Fibroblast of skin of right biceps (primary cell): ENCODE results near the gene IMPA2.
"Not testable (repeated sequence)": the region's sequence is repeated elsewhere in the genome, so short reads cannot be mapped to it uniquely, and the experiment has no call there.

Experiments
- DNase-seq: peaks from one replicate; pipeline ENCODE4 v3.0.0-alpha.2; 2013

IMPA2 gene

GRCh38 chr18:11981192-11981542, at the start of gene IMPA2:
Gene IMPA2, plus strand, starts transcription at chr18:11981507. Its CDS starts 163 bp downstream, at chr18:11981670.
- no peak for DNase-seq

DNA sequence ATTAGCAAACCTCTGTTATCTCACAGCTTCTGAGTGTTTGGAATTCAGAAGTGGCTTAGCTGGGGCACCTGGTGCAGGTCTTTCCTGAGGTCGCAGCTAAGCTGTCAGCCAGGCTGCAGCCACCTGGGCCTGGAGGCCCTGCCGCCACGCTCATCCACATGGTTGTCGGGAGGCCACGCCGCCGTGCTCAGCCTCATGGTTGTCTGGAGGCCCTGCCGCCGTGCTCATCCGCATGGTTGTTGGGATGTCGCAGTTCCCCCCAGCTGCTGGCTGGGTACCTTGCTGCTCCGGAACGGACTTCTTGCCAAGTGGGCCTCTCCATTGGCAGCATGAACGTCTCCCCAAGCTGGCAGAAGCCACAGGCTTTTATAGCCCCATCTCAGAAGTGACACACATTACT, 48.9 kb upstream of the IMPA2 start:
- DNase-seq = no peak

DNA sequence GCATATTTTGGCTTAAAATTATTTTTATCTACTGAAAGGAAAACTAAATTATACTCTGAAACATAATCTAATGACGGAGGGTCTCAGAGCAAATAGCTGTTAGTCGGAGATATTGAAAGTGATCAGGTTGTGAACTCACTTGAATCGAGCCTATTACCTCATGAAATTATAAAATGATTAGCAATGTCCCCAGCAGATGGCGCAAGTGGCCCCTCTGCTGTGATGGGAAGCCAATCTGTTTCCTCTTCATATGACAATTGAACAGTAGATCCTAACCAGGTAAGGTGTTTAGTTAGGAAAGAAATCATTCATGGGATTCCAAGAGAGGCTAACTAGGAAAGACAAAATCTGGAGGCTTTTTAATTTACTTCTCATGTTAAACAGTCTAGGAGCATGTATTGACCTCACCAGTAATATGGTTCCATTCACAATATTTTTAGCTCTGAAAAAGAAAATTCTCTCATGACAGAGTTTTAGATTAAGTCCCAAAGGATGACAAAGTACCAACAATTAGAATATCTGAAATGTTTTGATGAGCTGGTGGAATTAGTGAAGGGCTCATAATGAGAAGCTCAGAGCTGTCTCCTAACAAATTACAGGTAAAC, 43.3 kb upstream of the IMPA2 start:
- peak; percentile 58 for DNase-seq

DNA sequence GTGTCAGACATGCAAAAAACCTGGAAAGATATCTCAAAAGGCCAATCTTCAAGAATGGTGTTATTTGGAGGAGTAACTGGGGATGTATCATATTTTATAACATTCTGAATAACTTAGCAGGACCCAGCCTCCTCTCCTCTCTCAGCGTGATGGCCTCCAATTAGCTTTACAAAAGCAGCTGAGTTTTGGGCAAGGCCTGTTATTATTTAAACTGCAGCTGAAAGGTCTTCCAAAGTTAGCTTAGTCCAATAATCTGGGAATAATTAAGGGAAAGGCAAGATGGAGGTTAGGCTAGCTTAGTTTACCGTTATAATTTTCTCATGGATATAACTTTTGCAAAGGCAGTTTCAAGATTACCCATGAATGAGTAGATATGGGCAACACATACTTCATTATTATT, 40.4 kb upstream of the IMPA2 start:
- DNase-seq = no peak

DNA sequence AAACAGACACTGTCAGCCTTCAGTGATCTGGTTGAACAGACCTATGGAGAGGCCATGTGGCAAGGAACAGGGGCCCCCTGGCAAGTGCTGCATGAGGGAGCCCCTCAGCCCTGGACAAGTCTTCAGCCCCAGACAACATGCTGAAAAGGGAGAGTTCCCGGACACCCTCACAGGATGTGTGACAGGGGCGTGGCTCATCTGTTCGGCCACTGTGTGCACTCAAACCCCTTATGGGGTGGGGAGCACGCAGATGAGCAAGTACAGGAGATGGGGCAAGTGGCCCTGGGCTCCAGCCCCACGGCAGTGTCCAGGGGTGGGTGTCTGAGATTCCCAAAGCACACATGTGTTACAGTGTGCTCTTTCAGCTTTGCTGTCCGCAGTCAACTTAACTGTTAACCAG, 37.8 kb upstream of the IMPA2 start:
- DNase-seq = no peak

DNA sequence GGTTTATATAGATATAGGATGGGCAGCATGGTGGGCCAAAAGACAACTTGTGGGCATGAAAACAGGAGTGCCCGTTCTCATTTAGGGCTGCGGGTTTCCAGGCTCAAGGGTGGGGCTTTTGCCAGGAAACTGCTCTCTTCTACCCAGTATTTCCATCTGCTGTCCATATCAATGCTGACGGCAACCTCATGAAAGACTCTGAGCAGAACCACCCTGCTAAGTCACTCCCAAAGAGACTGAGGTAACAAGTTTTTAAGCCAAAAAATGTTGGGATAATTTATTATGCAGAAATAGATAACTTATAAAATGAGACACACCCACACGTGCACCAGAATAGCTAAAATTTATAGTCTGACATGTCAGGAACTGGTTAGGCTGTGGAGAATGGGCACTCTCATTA, 37.1 kb upstream of the IMPA2 start:
- no peak for DNase-seq

DNA sequence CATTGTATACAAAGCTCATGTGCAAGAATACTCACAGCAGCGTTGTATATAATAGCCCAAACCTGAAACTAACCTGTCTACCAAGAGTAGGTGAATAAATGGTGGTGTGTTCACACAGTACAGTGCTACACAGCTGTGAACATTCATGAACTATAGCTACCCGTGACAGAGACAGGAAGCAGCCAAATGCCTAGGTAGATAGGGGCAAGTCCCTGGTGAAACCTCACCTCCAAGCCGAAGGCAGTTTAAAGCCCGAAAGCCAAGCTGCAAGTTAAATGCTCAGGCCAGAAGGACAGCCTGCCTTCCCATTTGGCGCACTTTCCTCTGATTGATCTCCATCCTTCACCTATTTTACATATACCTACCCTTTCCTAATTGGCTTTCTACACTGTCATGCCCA, 36.5 kb upstream of the IMPA2 start:
- DNase-seq = no peak

- DNase-seq = peak; percentile 78
These were observed 35.3 kb upstream of the IMPA2 start for GRCh38 chr18:11945834-11946659.

- peak; percentile 65 for DNase-seq
These were observed 34.6 kb upstream of the IMPA2 start for GRCh38 chr18:11946756-11947155.

- DNase-seq = peak; percentile 98
These were observed 33.8 kb upstream of the IMPA2 start for GRCh38 chr18:11947214-11948191.

DNA sequence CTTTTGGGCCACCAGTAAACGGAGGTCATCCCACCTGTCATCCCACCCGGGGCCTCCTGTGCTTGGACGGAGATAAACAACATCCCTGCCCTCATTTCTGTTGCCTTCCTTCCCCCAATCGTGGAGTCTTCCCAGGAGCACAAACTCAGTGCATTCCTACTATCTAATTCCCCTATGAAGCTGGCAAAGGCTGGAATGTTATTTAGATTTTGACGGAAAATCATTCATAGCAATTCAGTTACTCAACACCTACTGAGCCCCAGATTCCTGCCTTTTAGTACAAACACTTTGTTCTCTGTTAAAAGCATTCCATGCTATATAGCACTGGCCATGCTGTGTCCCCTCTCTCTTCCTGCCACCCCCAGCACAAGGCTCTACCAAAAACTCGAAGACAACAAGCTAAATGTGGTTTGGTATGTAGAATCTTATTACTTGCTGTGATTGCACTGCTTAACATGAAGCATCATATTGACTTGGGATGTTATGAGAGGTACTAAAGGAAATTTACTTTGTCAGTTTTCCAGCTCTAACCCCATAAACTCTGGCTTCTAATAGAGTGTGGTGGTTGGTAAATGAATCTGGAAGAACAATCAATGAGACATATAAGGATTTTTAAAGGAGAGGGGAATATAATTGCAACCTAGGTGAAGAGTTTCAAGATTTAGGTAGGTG, 32.3 kb upstream of the IMPA2 start:
- peak; percentile 79 for DNase-seq

DNA sequence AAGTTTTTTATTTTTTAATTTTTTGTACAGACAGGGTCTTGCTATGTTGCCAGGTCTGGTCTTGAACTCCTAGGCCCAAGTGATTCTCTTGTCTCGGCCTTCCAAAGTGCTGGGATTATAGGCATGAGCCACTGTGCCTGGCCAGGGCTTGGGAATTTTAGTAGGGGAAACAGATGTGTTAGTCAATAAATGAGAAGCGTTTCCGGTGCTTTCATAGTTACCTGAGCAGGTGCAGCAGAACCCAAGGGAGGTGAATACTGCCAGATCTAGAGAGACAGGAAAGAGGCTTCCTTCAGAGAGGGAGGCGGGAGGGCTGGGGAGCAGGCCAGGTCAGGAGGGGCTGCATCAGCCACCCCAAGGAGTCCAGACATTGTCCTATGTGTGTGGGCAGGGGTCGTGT, 30.5 kb upstream of the IMPA2 start:
- no peak for DNase-seq

DNA sequence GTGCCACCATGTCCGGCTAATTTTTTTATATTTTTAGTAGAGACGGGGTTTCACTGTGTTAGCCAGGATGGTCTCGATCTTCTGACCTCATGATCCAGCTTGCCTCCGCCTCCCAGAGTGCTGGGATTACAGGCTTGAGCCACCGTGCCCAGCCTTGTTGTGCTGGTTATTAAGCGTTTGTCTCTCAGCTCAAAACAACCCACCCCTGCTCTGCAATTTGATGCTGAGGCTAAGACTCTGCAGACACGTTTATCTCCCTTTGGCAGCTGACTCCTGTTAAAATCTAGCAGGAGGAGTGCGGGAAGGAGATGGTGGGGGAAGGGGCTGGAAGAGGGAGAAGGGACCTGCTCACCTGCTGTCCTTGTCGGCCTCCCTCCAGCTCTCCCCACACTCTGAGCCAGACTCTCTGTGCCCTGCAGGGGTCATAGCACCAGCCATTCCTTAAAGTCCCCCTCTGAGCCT, 29.9 kb upstream of the IMPA2 start:
- DNase-seq = no peak

GRCh38 chr18:11953113-11953512, 28.2 kb upstream of the IMPA2 start:
- DNase-seq = peak; percentile 45

GRCh38 chr18:11955239-11956029, 25.9 kb upstream of the IMPA2 start:
- peak; percentile 95 for DNase-seq

DNA sequence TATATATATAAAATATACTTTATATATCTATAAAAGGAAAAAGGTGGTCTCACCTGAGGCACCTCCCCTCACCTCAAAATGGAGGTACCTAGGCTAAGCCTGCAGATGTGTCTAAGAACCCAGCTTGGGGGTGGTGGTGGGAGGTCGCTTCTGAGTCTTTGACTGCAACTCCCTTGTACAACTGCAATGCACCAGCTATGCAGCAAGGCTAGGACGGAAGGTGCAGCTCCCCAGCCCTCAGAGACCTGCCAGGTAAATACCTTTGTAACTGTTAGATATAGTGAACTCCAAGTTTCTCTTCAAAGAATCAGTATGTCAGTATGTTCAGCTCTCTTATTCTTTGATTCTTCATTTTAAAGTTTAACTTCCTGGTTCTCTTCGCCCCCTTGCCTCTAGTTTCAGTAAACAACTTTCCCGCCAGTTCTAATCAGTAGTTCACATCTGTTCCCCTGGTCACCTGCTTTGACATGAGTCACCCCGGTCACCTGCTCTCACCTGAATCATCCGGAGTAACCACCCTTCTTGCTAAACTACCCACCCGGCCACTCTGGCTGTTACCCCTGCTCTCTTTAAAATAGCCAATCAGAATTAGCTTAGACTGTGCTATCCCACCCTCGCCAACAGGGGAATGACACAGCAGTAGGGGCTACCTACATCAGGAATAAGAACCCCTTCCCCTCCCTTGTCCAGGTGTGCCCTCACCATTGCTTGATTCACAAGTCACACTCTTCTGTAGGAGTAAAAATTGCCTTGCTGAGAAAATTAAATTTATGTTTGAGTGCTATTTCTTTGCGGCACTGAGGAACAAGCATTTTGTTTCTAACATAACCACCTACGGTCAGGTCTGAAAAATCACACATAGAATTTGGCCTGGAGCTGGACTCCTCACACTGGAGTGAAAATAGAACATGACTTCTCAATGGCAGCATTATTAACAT, 24.7 kb upstream of the IMPA2 start:
- no peak for DNase-seq

- no peak for DNase-seq
These were observed 23.7 kb upstream of the IMPA2 start for GRCh38 chr18:11957636-11958035.

DNA sequence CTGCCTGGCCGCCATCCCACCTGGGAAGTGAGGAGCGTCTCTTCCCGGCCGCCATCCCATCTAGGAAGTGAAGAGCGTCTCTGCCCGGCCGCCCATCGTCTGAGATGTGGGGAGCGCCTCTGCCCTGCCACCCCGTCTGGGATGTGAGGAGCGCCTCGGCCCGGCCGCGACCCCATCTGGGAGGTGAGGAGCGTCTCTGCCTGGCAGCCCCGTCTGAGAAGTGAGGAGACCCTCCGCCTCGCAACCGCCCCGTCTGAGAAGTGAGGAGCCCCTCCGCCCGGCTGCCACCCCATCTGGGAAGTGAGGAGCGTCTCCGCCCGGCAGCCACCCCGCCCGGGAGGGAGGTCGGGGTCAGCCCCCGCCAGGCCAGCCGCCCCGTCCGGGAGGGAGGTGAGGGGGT, 21.7 kb upstream of the IMPA2 start:
- not testable (repeated sequence) for DNase-seq

DNA sequence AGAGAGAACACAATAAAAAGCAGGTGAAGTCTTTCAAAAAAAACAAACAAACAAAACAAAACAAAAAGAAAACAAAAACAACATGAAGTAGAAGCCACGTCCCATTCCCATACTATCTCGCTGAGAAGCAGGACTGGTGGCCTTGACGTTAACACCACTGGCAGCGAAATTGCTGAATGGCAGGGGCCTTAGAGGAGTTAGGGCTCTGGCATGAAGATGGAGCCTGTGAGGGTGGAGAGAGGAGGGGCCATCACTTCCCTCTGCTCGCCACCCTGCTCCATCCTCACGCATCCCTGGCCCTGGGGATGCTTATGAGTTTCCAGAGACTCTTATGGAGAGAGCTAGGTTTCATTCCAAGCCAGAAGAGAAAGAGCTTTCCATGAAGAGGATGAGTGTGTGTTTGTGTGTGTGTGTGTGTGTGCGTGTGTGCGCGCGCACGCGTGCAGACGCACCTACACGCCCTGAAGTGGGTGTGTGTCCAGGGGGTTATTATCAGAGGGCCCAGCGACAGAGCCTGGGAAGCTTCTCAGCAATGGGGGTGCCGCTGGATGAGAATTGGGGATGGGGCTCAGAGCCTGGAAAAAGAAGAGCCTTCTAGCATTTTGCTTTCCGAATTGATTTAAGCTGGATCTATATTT, 20.4 kb upstream of the IMPA2 start:
- no peak for DNase-seq

GRCh38 chr18:11962597-11962996, 18.7 kb upstream of the IMPA2 start:
- no peak for DNase-seq
